Astrocyte of the cerebellum (primary cell): ENCODE results near the gene PRR35.

Experiments
- DNase-seq: peaks from one replicate; pipeline ENCODE4 v3.0.0-alpha.2; 2011; ENCODE audit warnings: low read depth
- H3K4me3 ChIP-seq: 2 replicates; pipeline ENCODE4 v1.5.1; 2011; ENCODE audit warnings: mild to moderate bottlenecking, low read depth, low read length, moderate library complexity
- in situ Hi-C: cut with HindIII; loops from 2 replicates; pipeline ENCODE4 v1.10.0; 2017; ENCODE audit warnings: low sequenced_read_pairs
- TF ChIP-seq, protein P1 (sequence below): IDR thresholded peaks from 2 replicates; pipeline ENCODE4 v1.5.1; 2012; ENCODE audit warnings: low read length, low read depth, moderate library complexity, mild to moderate bottlenecking; ENCODE audit errors: missing control alignments

The PRR35 gene

DNA sequence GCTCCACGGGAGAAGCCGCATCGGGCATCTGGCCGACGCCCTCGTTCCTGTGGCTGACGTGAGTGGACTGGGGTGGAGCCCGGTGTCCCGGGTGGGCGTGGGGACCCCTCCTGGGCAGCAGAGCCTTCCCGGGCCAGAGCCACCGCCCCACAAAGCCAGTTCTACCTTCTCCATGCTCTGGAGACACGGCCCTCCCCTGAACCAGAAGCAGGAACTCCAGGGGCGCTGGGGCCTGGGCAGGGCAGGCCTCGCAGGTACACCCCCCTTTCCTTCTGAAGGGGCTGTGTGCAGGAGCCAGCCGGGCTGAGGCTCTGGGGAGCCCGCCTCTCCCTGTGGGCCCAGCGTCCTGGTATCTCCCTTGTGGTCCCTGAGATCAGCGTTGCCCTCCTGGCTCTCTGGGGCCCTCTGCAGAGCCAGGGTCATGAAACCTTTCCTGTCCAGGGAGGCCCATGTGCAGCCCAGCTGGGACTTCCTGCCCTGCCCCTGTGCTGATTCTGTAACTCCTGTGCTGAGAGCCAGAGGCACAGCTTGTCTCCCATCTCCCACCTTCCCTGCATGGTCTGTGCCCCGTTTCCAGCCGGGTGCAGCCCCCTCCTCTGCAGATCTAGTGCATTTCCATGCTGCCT, 16.1 kb downstream of the PRR35 start:
- H3K4me3 ChIP-seq: no peak overlapping the region
- in situ Hi-C loops: no loop called here
- no peak for DNase-seq
- TF ChIP-seq, protein P1, sequence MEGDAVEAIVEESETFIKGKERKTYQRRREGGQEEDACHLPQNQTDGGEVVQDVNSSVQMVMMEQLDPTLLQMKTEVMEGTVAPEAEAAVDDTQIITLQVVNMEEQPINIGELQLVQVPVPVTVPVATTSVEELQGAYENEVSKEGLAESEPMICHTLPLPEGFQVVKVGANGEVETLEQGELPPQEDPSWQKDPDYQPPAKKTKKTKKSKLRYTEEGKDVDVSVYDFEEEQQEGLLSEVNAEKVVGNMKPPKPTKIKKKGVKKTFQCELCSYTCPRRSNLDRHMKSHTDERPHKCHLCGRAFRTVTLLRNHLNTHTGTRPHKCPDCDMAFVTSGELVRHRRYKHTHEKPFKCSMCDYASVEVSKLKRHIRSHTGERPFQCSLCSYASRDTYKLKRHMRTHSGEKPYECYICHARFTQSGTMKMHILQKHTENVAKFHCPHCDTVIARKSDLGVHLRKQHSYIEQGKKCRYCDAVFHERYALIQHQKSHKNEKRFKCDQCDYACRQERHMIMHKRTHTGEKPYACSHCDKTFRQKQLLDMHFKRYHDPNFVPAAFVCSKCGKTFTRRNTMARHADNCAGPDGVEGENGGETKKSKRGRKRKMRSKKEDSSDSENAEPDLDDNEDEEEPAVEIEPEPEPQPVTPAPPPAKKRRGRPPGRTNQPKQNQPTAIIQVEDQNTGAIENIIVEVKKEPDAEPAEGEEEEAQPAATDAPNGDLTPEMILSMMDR: no peak

- no peak for DNase-seq
- TF ChIP-seq, protein P1: peak; percentile 16
- in situ Hi-C loops: no loop called here
- H3K4me3 ChIP-seq: no peak overlapping the region
Measured at GRCh38 chr16:576823-577201, 16.6 kb downstream of the PRR35 start.

GRCh38 chr16:577796-578195, 17.6 kb downstream of the PRR35 start:
- TF ChIP-seq, protein P1: no peak
- DNase-seq: no peak
- no peak overlapping the region for H3K4me3 ChIP-seq
- in situ Hi-C loops: no loop called here

GRCh38 chr16:578232-578869, 18.2 kb downstream of the PRR35 start:
- H3K4me3 ChIP-seq: no peak overlapping the region
- in situ Hi-C loops: no loop called here
- TF ChIP-seq, protein P1: no peak
- no peak for DNase-seq

GRCh38 chr16:578870-579405, 18.7 kb downstream of the PRR35 start:
- in situ Hi-C loops: no loop called here
- DNase-seq: no peak
- no peak overlapping the region for H3K4me3 ChIP-seq
- TF ChIP-seq, protein P1: peak; percentile 77

DNA sequence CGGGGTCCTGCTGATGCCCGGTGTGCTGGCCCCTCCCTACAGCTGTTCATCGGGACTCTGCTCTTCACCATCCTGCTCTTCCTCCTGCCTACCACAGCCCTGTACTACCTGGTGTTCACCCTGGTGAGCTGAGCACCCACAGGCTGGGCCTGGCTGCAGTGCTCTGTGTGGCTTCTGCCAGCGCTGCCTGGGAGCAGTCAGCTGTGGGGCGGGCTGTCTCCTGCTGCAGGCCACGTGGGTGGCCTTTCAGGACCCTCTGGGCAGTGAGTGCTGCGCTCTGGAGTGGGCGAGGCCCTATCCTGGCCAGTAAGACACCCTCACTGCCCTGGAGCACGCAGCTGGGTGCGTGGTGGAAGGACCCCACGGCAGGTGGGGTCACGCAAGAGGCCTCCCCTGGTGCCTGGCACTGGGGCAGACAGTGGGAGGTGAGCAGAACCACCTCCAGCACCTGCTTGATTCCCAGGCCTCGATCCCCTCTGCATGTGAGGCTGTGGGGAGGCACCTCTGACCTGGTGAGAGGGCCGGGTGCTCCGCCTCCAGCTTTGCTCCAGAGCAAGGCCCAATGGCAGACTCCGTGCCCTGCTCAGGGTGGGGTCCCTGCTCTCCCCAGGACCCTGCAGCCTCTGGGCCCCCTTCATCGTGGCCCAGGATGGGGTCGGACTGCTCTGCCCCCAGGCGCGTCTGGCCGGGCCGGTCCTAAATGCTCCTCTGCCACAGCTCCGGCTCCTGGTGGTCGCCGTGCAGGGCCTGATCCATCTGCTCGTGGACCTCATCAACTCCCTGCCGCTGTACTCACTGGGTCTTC, 20.1 kb downstream of the PRR35 start:
- H3K4me3 ChIP-seq: no peak overlapping the region
- TF ChIP-seq, protein P1: no peak
- no peak for DNase-seq
- in situ Hi-C loops: no loop called here
